Adrenal gland (tissue), 12 donors: ENCODE data around the gene FBLN1. TPM values are rescaled to one million over a fixed set of nuclear protein-coding genes. Genes with fewer than 3 reads are reported as not detected.

Experiments
- DNase-seq, 7 donors: peaks; one replicate each; pipeline ENCODE4 v3.0.0-alpha.2; 2019 to 2020
- H3K27ac ChIP-seq, 5 donors: fragments of 200-600 bp; sonication (generic) in 4 of 5; 1 replicate in 3 of 5; 2 replicates in 2 of 5; pipeline versions ENCODE4 v1.5.1 to v1.8.0; 2016 to 2020; ENCODE audit warnings: mild to moderate bottlenecking in 1 of 5
- H3K27me3 ChIP-seq: fragments of 200-600 bp; 2 replicates; pipeline ENCODE4 v1.8.0; 2021
- H3K36me3 ChIP-seq, 2 donors: fragments of 200-600 bp; replicated peaks in 1 of 2; 1 replicate in 1 of 2; 2 replicates in 1 of 2; pipeline versions ENCODE4 v1.5.1 to v1.8.0; 2018 to 2022
- H3K4me1 ChIP-seq, 2 donors: fragments of 200-600 bp; replicated peaks in 1 of 2; 1 replicate in 1 of 2; 2 replicates in 1 of 2; pipeline versions ENCODE4 v1.5.1 to v1.8.0; 2018 to 2021
- H3K4me3 ChIP-seq, 4 donors: fragments of 200-600 bp; sonication (generic) in 3 of 4; one replicate each; pipeline ENCODE4 v1.5.1; 2016 to 2018
- H3K9me3 ChIP-seq, 3 donors: fragments of 200-600 bp; sonication (generic) in 1 of 3; replicated peaks in 1 of 3; 1 replicate in 2 of 3; 2 replicates in 1 of 3; pipeline versions ENCODE4 v1.5.1 to v1.8.0; 2016 to 2021
- CTCF ChIP-seq, 6 experiments: fragments of 450-650 bp in 4 of 6; fragments of 200-600 bp in 2 of 6; sonication (generic) in 1 of 6; IDR thresholded peaks; 1 replicate in 5 of 6; 2 replicates in 1 of 6; pipeline versions ENCODE4 v1.5.1 to v1.8.0; 2016 to 2021; ENCODE audit warnings: antibody characterized with exemption in 6 of 6, mild to moderate bottlenecking in 2 of 6, moderate library complexity in 1 of 6
- POLR2A ChIP-seq, 2 donors: fragments of 450-650 bp; IDR thresholded peaks; one replicate each; pipeline ENCODE4 v1.6.1; 2017; ENCODE audit warnings: antibody characterized with exemption in 2 of 2, mild to moderate bottlenecking in 2 of 2, moderate library complexity in 1 of 2
- WGBS, 4 donors: extraction: QIAGEN DNeasy Blood & Tissue Kit in 2 of 4; methylation state at CpG; one replicate each; pipeline versions ENCODE4 v1.1.5 to v1.1.7; 2013 to 2017; 5-methylcytosine and 5-hydroxymethylcytosine counted together
- intact Hi-C, 2 donors: fragments of 100-400 bp; cut with DNase I; formaldehyde crosslinking; loops; one replicate each; pipeline versions ENCODE4 v1.14.1 to v1.15.0; 2022 to 2023
- polyA plus RNA-seq, 3 donors: library from polyadenylated mRNA; stranded (reverse); fragments of 200-250 nt in 2 of 3; fragments of 350-450 nt in 1 of 3; fragmentation: Illumina TruSeq in 1 of 3; extraction: RNeasy Lipid Tissue Mini Kit (QIAGEN cat#74804) in 1 of 3; gene quantifications; one replicate each; pipeline ENCODE4 v1.2.3, GENCODE V29; 2013 to 2014
- total RNA-seq, 9 donors: library from RNA; depleted of rRNA in 4 of 9; stranded (reverse); fragments of >200 nt in 4 of 9; fragments of 120-200 nt in 1 of 9; fragmentation: NEBNext Ultra II Directional in 1 of 9; extraction: Animal tissue kit (Norgen Biotek cat#: 25700) in 1 of 9; gene quantifications; one replicate each; pipeline versions ENCODE4 v1.1.0 to v1.2.4, GENCODE V29; 2013 to 2023
- donor health status: healthy with polysubstance abuse.
- donor health status: Bipolar disorder and iron deficiency.
- donor health status: DM: yes; HTN: yes; CAD: no.
- donor health status: DM: no; HTN: no; CAD: no.
- donor health status: DM: no; HTN: no; CAD: no.
- donor health status: DM: yes; HTN: yes; CAD: no.

The FBLN1 gene
- total and polyA plus RNA-seq, 12 donors: 13.0 to 387 (median 148) TPM

GRCh38 chr22:45455212-45455611 lies 47.5 kb upstream of the FBLN1 start:
- 70 to 76% (median 72%) methylated on average over 12 to 14 of the region's 14 CpGs for WGBS, 4 donors
- no peaks in the 10 kb centered on the region for H3K27me3 ChIP-seq
- no peaks in the 10 kb centered on the region for H3K9me3 ChIP-seq
- no peak for DNase-seq
- no peaks in the 10 kb centered on the region for H3K4me1 ChIP-seq
- no peak overlapping the region for H3K4me3 ChIP-seq
- no peak overlapping the region for H3K27ac ChIP-seq
- intact Hi-C loops: no loop called here
- H3K36me3 ChIP-seq: no peaks in the 10 kb centered on the region
- no peak for TF ChIP-seq POLR2A (IDR thresholded peaks at IDR 0.05)
- no peak for TF ChIP-seq CTCF (IDR thresholded peaks at IDR 0.05)

- Histone ChIP-seq H3K27me3 (no peaks in the 10 kb centered on the region), H3K4me1 (no peaks in the 10 kb centered on the region), H3K4me3 (no peak overlapping the region), H3K36me3 (no peaks in the 10 kb centered on the region), H3K9me3 (no peaks in the 10 kb centered on the region), H3K27ac (no peak overlapping the region)
- DNase-seq: no peak
- TF ChIP-seq POLR2A (IDR thresholded peaks at IDR 0.05): no peak
- no peak for TF ChIP-seq CTCF (IDR thresholded peaks at IDR 0.05)
- 76 to 95% (median 88%) methylated on average over 4 of the region's 4 CpGs for WGBS, 4 donors
- intact Hi-C loops: no loop called here
Observed at GRCh38 chr22:45455621-45456020, 47.1 kb upstream of the FBLN1 start.

- no peaks in the 10 kb centered on the region for H3K27me3 ChIP-seq
- no peaks in the 10 kb centered on the region for H3K4me1 ChIP-seq
- H3K27ac ChIP-seq: no peak overlapping the region
- H3K36me3 ChIP-seq: no peaks in the 10 kb centered on the region
- intact Hi-C loops: no loop called here
- 82 to 89% (median 85%) methylated on average over 8 of the region's 8 CpGs for WGBS, 4 donors
- H3K4me3 ChIP-seq: no peak overlapping the region
- DNase-seq: no peak
- no peaks in the 10 kb centered on the region for H3K9me3 ChIP-seq
- TF ChIP-seq CTCF (IDR thresholded peaks at IDR 0.05): no peak
- no peak for TF ChIP-seq POLR2A (IDR thresholded peaks at IDR 0.05)
Observed at GRCh38 chr22:45456811-45457210, 45.9 kb upstream of the FBLN1 start.

GRCh38 chr22:45458532-45458931 lies 44.2 kb upstream of the FBLN1 start:
- no peak for DNase-seq
- H3K4me1 ChIP-seq: no peaks in the 10 kb centered on the region
- no peak overlapping the region for H3K4me3 ChIP-seq
- H3K9me3 ChIP-seq: no peaks in the 10 kb centered on the region
- intact Hi-C loops: no loop called here
- H3K36me3 ChIP-seq: no peaks in the 10 kb centered on the region
- 93 to 99% (median 96%) methylated on average over 9 to 13 of the region's 13 CpGs for WGBS, 4 donors
- no peak overlapping the region for H3K27ac ChIP-seq
- no peaks in the 10 kb centered on the region for H3K27me3 ChIP-seq
- TF ChIP-seq CTCF (IDR thresholded peaks at IDR 0.05) (no peak), POLR2A (IDR thresholded peaks at IDR 0.05) (no peak)
